NCI-H446 treated with DMSO at 0.1 percent for 48 hours (cell line): Measurements from ENCODE around the gene OOSP3.
A peak's percentile ranks its signal among the peaks of the same experiment; 100 is the strongest.
"Not testable (repeated sequence)": the region's sequence is repeated elsewhere in the genome, so short reads cannot be mapped to it uniquely, and the experiment has no call there.

Experiments
- DNase-seq: peaks from one replicate; lab custom pipeline; 2025; lab: John Stamatoyannopoulos, UW

Gene OOSP3

DNA sequence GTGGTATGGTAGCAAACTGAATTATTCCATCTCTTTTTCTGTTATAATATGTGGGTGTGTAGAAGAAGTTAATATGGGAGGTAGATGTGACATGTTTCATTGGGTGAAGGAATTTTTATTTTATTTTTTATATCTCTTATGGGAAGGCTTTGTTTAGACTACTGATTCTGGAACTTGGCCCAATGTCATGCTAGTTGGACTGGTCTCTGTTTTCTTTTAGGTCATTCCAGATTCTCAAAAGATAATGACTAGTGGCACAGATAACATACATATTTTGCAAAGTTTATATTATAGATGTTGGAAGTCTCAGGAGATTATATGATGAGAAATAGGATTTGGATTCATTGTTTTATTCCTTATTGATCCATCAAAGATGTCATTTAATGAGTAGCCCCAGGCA lies 1.3 kb upstream of the OOSP3 start:
- DNase-seq: no peak

DNA sequence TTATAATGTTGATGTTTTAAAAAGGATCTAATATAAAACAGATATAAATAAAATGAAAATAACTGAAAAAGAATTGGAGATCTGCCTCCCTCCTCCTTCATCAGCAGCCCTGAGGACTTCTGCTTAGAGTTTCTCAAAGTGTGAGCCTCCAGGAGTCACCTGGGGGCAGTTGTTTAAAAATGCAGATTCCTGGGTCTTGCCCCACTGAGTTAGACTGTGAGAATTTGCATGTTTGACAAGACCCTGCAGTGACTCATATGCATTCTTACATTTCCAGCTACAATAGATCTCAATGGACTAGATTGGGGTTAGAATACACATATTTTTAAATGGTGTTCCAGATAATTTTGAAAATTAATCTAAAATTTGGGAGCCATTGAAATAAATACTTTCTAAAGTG lies 798 bp upstream of the OOSP3 start:
- DNase-seq: no peak

DNA sequence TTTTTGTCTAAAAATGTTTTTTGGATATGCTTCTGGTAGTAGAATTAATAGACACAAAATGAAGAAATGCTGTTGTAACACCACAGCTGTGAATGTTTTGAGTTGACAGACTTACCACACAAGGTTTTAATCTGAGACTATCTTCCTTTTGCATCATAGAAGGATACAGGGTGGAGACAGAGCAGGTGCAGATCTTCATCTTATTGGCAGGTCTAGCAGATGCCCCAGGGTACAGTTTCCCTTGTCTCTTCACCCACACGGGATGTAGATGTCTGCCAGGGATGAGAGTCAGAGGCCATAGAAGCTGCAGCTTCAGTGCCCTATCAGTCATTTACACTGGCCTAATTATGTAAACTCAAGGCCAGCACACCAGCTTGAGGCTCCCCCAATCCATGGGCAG lies 985 bp downstream of the OOSP3 start:
- no peak for DNase-seq

DNA sequence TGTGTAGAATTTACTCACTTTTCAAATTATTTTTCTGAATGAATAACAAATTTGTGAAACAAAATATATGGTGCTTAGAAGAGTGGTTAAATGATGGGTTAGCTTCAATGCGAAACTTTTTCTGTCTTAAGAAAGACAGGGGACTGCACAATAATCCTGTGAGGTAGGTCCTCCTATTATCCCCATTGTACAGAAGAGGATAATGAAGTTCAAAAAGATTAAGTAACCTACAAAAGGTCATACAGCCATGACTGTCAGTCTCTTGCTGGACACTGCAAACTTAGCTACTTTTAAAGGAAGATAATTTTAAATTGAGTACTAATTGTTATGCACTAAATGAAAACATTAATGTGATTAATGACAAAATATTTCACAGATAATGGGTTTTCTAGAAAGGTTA lies 5.0 kb downstream of the OOSP3 start:
- DNase-seq: no peak

DNA sequence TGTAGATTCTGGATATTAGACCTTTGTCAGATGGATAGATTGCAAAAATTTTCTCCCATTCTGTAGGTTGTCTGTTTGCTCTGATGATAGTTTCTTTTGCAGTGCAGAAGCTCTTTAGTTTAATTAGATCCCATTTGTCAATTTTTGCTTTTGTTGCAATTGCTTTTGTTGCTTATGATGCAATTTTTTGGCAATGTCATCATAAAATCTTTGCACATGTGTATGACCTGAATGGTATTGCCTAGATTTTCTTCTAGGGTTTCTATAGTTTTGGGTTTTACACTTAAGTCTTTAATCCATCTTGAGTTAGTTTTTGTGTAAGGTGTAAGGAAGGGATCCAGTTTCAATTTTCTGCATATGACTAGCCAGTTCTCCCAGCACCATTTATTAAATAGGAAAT lies 8.6 kb downstream of the OOSP3 start:
- DNase-seq: not testable (repeated sequence)

DNA sequence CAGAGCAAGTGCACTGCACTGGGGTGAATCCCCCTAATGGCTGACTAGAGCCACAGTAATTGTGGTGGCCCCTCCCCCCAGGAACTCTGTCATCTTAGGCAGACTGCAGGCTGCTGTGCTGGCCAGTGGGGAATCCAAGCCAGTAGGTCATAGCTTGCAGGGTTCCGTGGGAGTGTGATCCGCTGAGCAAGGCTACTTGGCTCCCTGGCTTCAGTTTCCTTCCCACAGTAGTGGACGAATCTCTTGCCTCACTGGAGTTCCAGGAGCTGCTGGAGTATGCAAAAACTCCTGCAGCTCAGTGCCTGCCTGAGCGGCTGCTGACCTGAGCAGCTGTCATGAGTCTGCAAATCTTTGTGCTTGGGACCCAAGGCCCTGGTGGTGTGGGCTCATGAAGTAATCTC lies 13.2 kb downstream of the OOSP3 start:
- DNase-seq: no peak

DNA sequence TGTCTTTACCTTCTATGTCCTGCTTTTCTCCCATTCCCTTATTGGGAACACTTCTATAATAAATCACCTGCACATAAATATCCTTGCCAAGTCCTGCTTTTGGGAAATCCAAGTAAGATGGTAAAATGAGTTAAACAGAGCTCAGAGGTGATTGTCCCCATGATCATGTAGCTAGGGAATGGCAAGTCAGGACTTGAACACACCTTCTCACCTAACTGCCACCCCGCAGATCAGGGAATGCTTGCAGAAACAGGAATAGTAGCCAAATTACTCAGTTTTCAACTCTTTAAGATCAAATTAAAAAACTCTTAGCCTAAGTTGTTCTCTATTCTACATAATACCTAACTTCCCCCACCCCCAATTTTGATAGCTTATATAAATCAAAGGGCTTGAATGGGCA lies 16.0 kb downstream of the OOSP3 start:
- DNase-seq: no peak

DNA sequence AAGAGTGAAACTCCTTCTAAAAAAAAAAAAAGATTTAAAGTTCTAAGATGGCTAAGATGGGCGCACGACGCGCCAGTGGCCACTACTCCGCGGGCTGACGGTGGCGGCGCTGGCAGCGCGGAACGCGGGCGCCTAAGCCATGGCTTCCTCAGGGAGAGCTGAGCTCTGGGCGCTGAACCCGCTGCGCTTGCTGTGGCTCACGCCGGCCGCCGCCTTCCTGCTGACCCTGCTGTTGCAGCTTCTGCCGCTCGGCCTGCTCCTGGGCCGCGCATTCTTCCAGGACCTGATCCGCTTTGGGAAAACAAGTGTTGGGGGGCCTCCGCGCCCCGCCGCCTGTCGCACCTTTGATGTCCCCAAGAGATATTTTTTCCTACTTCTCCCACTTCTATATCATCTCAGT lies 19.5 kb downstream of the OOSP3 start:
- no peak for DNase-seq

DNA sequence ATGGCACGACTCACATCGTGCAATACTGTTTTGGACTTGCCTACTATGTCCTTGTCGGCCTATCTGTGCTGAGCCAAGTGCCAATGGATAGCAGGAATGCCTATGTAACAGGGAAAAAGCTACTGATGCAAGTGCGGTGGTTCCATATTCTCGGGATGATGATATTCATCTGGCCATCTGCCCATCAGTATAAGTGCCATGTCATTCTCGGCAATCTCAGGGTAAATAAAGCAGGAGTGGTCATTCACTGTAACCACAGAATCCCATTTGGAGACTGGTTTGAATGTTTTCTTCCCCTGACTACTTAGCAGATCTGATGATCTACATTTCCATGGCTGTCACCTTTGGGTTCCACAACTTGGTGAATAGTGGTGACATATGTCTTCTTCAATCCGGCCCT lies 20.1 kb downstream of the OOSP3 start:
- DNase-seq: no peak

DNA sequence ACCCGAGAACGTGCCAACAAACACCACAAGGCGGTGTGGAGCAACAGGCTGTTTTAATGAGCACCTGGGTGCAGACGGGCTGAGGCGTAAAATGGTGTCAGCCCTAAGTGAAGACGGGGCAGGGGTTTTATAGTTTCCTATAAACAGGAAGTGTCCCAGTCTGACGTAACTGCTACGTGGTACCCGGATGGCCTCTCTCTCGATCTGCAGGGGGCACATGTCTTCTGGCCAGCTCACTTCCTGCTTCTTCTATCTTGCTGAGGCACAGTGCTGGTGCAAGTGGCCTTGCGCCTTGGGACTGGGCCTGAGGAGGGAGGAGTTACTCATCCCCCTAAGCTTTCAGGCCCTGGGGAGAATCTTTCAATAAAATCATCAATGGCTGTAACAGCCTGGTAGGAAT lies 20.9 kb downstream of the OOSP3 start:
- no peak for DNase-seq

DNA sequence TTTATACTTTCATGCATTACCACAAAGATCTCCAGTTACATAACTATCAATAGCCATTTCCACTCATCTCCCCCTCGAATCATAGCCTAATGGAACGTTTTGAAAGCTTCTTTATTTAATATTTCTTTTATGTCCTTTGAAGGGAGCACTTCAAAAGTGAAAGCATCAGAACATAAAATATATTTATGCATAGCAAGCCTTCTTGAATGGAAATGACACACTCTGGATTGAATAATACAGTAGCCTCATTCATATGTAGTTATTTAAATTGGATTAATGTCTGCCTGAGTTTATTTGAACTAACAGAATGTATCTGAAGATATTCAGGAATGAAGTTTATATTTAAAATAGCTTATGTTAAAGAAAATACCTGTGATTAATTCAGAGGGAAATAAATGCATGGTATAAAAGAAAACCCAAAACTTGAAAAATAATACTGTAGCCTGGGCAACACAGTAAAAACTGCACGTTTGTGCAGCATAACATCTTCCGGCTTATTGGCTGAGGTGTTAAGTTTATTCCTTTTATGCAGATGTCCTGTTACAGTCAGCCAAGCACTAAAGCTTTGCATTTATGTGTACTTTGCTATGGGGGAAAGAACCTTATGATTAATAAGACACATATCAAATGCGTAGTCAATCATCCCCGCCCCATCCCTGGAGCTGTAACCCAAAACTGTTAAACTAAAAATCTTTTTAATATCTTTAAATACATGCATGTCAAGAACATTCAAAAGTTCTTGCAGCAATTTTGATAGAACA lies 22.0 kb downstream of the OOSP3 start:
- DNase-seq: no peak

DNA sequence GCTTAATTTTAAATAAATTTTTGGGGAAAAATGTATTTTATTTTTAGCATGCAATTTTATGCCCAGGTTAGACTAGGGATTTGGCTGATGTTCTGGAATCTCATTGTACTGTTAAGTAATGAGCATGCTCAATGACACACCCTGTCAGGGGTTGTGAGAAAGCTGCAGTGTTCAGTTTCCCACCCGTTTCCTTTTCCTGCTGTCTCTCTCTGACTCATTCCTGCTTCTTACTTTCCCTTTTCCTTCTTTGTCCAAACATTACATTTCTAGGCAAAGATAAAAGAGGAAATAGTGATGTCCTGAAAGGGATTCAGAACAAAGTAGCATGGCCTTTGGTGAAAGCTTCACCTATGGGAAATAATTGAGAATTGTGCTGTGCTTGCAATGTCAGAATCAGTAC lies 22.7 kb downstream of the OOSP3 start:
- DNase-seq: no peak

DNA sequence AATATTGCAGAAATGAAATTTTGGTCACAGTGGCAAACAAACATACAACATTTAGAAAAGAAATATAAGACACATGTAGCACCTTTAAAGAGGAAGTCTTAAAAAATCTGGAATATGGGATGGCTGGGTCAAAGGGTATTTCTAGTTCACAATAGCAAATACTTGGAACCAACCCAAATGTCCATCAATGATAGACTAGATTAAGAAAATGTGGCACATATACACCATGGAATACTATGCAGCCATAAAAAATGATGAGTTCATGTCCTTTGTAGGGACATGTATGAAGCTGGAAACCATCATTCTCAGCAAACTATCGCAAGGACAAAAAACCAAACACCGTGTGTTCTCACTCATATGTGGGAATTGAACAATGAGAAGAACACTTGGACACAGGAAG lies 25.0 kb downstream of the OOSP3 start:
- DNase-seq: not testable (repeated sequence)

DNA sequence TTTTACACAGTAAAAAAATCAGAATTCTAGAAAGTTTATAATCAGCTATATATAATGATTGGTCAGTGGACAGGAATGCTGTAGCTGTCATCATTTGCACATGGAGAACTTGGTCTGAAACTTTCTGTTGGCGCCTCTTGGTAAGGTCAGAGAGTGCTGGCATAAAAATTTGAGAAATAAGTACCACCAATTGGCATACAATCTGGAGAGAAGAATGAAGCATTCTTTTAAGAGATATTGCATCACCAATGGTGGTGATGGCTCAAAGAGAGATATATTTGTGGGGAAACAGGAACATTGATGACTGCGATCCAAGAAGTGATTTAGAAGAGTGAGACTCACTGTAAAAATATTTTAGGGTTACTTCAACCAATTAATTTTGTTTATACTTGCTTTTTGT lies 39.9 kb downstream of the OOSP3 start:
- no peak for DNase-seq

DNA sequence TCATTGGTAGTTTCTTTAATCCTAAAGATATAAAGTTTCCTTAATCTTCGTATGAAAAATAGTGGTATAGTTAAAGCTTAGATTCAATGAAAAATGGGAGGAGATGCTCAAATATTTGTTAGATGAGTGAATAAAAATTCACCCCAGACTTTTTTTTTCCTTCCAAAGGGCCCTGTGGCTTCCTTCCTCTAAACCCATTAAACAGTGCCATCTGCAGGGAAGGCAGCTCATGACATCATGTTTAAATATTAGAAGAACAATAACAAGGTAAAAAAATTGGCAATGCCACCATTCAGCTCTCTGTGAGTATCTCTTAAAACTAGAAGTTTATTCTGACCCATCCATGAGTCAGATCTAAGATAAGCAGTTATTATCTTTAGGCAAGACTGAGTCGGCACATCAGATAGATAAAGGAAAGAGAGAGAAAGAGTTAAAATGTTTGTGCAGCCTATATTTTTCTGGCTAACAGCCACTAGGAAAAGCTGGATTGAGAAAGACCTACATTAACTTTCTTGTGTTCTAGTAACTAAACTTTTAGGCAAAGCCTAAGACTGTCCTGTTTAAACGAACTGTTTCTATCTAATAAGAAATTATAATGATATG lies 40.5 kb downstream of the OOSP3 start:
- DNase-seq: no peak

DNA sequence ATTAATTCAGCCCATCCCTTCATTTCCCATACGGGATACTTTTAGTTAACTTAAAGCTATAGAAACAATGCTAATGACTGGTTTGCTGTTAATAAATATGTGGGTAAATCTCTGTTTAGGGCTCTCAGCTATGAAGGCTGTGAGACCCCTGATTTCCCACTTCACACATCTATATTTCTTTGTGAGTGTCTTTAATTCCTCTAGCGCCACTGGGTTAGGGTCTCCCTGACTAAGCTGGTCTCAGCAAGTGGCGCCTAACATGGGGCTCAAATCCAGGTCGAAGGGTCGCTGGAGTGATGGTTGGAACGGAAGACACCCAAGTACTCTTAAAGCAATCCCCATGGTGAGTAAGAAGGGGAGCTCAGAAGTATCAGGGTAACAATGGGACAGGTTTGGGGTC lies 45.2 kb downstream of the OOSP3 start:
- DNase-seq: no peak

DNA sequence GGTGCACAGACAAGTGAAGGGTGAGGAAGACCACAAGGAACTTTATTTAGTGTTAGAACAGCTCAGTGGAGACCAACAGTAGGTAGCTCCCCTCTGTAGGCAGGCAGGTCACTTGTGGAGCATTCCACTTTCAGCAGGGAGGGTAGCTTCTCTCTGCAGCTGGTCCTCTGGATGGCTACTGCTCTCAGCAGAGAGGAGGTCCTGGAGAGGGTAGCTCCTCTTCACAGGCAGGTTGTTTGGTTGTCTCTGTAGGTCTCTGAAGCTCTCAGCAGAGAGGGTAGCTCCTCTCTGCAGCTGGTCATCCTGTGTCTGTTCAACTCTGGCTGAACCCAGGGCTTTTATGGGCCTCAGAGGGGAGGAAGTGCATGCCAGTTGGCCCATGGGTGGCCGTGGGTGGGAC lies 53.1 kb downstream of the OOSP3 start:
- no peak for DNase-seq

DNA sequence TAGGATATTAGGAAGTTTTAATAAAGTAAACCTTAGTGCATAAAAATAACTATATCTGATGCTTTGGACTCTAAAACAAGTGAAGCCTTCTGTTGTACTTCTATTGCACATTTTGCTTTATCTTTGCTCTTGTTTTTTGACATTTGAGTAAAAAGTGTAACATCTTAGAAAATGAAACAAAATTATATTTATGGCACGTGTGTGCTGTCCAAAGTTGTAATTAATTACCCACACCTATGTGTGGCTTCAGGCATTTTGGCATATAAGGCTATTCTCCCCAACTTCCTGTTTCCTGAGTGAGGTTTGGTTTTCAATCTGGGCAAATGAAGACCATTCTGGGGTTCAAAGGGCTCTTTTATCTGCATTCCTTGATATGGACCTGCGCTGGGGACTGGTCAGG lies 59.5 kb downstream of the OOSP3 start, which contains the start of gene OOSP1:
Gene OOSP1 (plus strand): TSS at position 301 of the 400 bp plus-strand sequence. CDS start 23 bp downstream, at position 324.
- DNase-seq: no peak

DNA sequence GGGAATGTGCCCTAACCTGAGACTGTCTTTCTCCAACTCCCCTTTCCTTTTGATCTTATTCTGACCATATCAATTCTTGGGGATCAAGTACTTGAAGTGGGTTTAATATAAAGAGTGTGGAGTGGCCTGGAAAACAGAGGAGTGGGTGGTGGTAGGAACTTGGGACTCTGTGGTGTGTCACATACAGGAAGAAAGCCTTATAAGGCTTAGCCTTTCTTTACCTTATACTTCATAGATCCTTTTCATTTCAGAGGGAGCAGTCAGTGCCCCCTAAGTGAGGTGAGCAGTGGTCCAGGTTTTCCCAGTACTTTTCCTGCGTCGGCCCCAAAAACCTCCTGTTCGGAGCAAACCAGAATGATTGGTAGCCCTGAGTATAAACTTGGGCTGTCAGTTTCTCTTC lies 60.1 kb downstream of the OOSP3 start:
- DNase-seq: no peak

DNA sequence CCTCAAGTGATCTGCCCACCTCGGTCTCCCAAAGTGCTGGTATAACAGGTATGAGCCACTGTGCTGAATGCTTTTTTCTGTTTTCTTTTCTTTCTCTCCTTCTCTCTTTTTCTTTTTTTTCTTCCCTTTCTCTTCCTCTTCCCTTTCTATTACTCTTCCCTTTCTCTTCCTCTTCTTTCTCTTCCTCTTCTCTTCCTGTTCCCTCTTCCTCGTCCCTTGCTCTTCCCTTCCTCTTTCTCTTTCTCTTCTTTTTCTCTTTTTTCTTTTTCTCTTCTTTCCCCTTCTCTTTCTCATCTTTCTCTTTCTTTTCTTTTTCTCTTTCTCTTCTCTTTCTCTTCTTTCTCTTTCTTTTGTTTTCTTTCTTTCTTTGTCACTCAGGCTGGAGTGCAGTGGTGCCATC lies 60.9 kb downstream of the OOSP3 start:
- DNase-seq: no peak

DNA sequence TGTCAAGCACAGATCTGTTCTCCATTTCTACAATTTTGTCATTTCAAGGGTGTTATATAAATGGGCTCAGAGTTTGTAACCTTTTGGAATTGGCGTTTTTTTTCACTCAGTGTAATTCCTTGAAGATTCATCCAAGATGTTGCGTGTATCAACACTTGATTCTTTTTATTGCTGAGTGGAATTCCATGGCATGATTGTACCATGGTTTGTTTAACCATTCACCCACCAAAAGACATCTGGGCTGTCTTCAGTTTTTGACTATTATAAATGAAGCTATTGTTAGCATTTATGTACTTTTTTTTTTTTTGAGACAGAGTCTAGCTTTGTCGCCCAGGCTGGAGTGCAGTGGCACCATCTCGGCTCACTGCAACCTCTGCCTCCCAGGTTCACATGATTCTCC lies 62.5 kb downstream of the OOSP3 start:
- no peak for DNase-seq

DNA sequence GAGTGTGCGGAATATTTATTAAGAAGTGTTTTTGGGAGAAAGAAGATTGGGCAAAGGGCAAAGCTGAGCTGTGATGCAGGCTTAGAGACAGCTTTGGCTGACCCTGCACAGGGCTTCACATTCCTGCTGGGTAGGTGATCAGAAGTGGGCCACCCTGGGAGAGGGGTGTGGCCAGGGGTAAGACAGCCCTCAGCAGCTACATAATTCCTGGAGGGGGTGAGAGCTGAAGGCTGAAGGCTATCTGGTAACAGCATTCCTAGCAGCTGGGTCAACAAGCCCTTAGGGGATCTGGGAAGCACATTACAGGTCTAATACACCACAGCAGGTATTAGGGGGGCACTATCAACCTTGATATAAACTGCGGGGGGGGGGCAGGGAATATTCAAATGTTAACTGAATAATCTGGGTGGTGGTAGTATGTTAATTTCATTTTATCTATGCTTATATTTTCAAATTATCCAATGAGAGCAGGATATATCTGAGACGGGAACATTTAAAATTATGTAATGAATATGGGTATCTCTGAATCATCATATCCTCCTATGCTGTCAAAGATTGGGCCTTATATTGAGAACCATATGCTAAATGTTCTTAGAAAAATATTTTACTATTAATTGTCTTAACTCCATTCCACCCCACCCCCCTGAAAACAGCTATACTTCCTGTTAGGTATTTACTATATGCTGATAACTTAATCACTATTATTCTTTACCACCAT lies 65.6 kb downstream of the OOSP3 start:
- no peak for DNase-seq

DNA sequence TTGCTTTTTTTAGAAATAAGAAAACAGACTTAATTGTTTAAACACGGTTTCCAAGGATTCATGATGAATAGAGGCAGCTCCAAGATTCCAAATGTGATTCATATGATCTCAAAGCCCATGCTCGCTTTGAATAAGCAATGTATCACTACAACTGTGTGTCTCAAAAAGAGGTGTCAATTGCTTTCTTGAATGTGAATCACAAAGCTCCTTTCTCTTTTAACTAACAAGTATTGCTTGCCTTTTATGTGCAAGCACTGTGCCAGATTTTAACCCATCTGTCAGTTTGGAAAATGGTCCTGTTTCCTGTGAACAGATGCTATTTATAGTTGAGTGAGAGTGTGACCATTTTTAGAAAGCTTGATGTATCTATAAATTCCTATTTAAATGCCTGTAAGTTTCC lies 66.1 kb downstream of the OOSP3 start:
- DNase-seq: peak; percentile 77
